CD8-positive, alpha-beta memory T cell (primary cell): ENCODE measurements around the gene RING1. TPM values are rescaled to one million over a fixed set of nuclear protein-coding genes. Genes with fewer than 3 reads are reported as not detected.
A peak's percentile ranks its signal among the peaks of the same experiment; 100 is the strongest.

ENCODE experiments used
- CTCF ChIA-PET: fragments of 350-600 bp; sonication (Branson Sonifier 250); formaldehyde crosslinking; loops from one replicate; lab custom pipeline; 2021; ENCODE audit warnings: antibody characterized with exemption; lab: Charles Lee
- POLR2A ChIA-PET: fragments of 350-600 bp; sonication (Branson Sonifier 250); formaldehyde crosslinking; loops from one replicate; lab custom pipeline; 2021; ENCODE audit warnings: antibody characterized with exemption; lab: Charles Lee
- DNase-seq, 5 donors: peaks; one replicate each; pipeline versions ENCODE4 v3.0.0 to v3.0.0-alpha.2; 2020 to 2022; ENCODE audit warnings: mixed read lengths in 1 of 5
- H3K27ac ChIP-seq: one replicate; pipeline ENCODE4 v1.7.0; 2013; ENCODE audit warnings: low read depth, mild to moderate bottlenecking, low read length, moderate library complexity
- H3K27me3 ChIP-seq: 2 replicates; pipeline ENCODE4 v1.7.0; 2013; ENCODE audit warnings: low read length, mild to moderate bottlenecking; ENCODE audit not compliant: insufficient read depth, poor library complexity, severe bottlenecking
- H3K36me3 ChIP-seq: 2 replicates; pipeline ENCODE4 v1.7.0; 2013; ENCODE audit warnings: mild to moderate bottlenecking, low read length, moderate library complexity; ENCODE audit not compliant: insufficient read depth
- H3K4me1 ChIP-seq: 2 replicates; pipeline ENCODE4 v1.7.0; 2013; ENCODE audit warnings: mild to moderate bottlenecking, low read length, moderate library complexity; ENCODE audit not compliant: insufficient read depth
- H3K4me3 ChIP-seq: 2 replicates; pipeline ENCODE4 v1.7.0; 2013; ENCODE audit warnings: mild to moderate bottlenecking, low read length
- H3K9me3 ChIP-seq: 2 replicates; pipeline ENCODE4 v1.7.0; 2013; ENCODE audit warnings: mild to moderate bottlenecking, low read length
- H3K27ac Mint-ChIP-seq, 8 donors: one replicate each; pipeline ENCODE4 v1.8.0; 2020 to 2021; ENCODE audit warnings: mixed read lengths in 8 of 8, mild to moderate bottlenecking in 6 of 8, inconsistent platforms in 3 of 8, moderate library complexity in 3 of 8
- H3K27me3 Mint-ChIP-seq, 2 donors: one replicate each; pipeline ENCODE4 v1.8.0; 2020 to 2021; ENCODE audit warnings: mixed read lengths in 2 of 2, mild to moderate bottlenecking in 1 of 2, moderate library complexity in 1 of 2
- H3K36me3 Mint-ChIP-seq, 3 donors: one replicate each; pipeline ENCODE4 v1.8.0; 2020 to 2021; ENCODE audit warnings: mixed read lengths in 3 of 3, inconsistent platforms in 1 of 3, mild to moderate bottlenecking in 1 of 3
- H3K4me1 Mint-ChIP-seq, 3 donors: one replicate each; pipeline ENCODE4 v1.8.0; 2020 to 2021; ENCODE audit warnings: mixed read lengths in 3 of 3, inconsistent platforms in 1 of 3, mild to moderate bottlenecking in 1 of 3
- H3K4me3 Mint-ChIP-seq, 7 donors: one replicate each; pipeline ENCODE4 v1.8.0; 2020 to 2021; ENCODE audit warnings: mixed read lengths in 7 of 7, mild to moderate bottlenecking in 6 of 7, moderate library complexity in 4 of 7, inconsistent platforms in 2 of 7
- H3K9me3 Mint-ChIP-seq, 5 donors: one replicate each; pipeline ENCODE4 v1.8.0; 2020 to 2022; ENCODE audit warnings: mixed read lengths in 5 of 5, mild to moderate bottlenecking in 3 of 5, moderate library complexity in 2 of 5, inconsistent platforms in 1 of 5
- polyA plus RNA-seq: library from polyadenylated mRNA; unstranded; fragments of 300-500 nt; fragmentation: Illumina TruSeq; gene quantifications from one replicate; pipeline ENCODE4 v1.2.3, GENCODE V29; 2021
- total RNA-seq, 2 experiments: library from RNA; stranded (reverse); gene quantifications; one replicate each; pipeline ENCODE4 v1.2.3, GENCODE V29; 2021

Gene RING1
- total RNA-seq (10 to 100 TPM; 43.1 to 47.0 TPM), polyA plus RNA-seq (10.1 TPM)

GRCh38 chr6:33208091-33208967, at the start of gene RING1:
RING1 (plus strand) TSS chr6:33208500; CDS start chr6:33208823, 323 bp downstream.
- Mint-ChIP-seq H3K4me1 (peaks cover 46 to 57% (median 49%) of the 10 kb centered on the region in 3 donors), H3K27ac (peak within 1 kb of the TSS; percentile 85 to 99 (median 97)), H3K4me3 (peak within 1 kb of the TSS; percentile 81 to 95 (median 90)), H3K27me3 (peaks cover 4 to 9% of the 10 kb centered on the region in 2 donors), H3K9me3 (no peaks in the 10 kb centered on the region), H3K36me3 (peaks cover 8 to 51% (median 9%) of the 10 kb centered on the region in 3 donors)
- DNase-seq: peak; percentile 86 to 92 (median 87)
- peak within 1 kb of the TSS; percentile 95 for H3K27ac ChIP-seq
- no peaks in the 10 kb centered on the region for H3K27me3 ChIP-seq
- no peaks in the 10 kb centered on the region for H3K9me3 ChIP-seq
- CTCF ChIA-PET: interaction anchor here (0.9 to 2.2 kb wide), 6 partner anchors 10 to 224 kb away, joined by 3 to 11 read pairs (median 4); no protein-coding TSS in a partner anchor
- peaks cover 48% of the 10 kb centered on the region for H3K4me1 ChIP-seq
- H3K4me3 ChIP-seq: peak within 1 kb of the TSS; percentile 77
- peaks cover 17% of the 10 kb centered on the region for H3K36me3 ChIP-seq
- POLR2A ChIA-PET: interaction anchor here (0.6 to 1.9 kb wide), 10 partner anchors 9 to 240 kb away, joined by 3 to 12 read pairs (median 4); partner anchors contain the start of genes B3GALT4 and BRD2

- no peaks in the 10 kb centered on the region for H3K36me3 Mint-ChIP-seq
- CTCF ChIA-PET: interaction anchor here (1.1 to 9.7 kb wide), 6 partner anchors 10 to 188 kb away, joined by 3 to 101 read pairs (median 4); no protein-coding TSS in a partner anchor
- H3K4me1 Mint-ChIP-seq: peaks cover 8 to 11% (median 11%) of the 10 kb centered on the region in 3 donors
- no peak overlapping the region for H3K27ac Mint-ChIP-seq
- H3K9me3 Mint-ChIP-seq: no peaks in the 10 kb centered on the region
- Histone ChIP-seq H3K36me3 (no peaks in the 10 kb centered on the region), H3K4me3 (no peak overlapping the region), H3K27me3 (peaks cover 3% of the 10 kb centered on the region), H3K4me1 (peaks cover 11% of the 10 kb centered on the region), H3K27ac (no peak overlapping the region), H3K9me3 (no peaks in the 10 kb centered on the region)
- POLR2A ChIA-PET: no interaction called here
- H3K4me3 Mint-ChIP-seq: no peak overlapping the region
- peaks cover 3 to 16% of the 10 kb centered on the region in 2 donors for H3K27me3 Mint-ChIP-seq
- DNase-seq: no peak
These were observed 48.2 kb upstream of the RING1 start for GRCh38 chr6:33160096-33160495.

DNA sequence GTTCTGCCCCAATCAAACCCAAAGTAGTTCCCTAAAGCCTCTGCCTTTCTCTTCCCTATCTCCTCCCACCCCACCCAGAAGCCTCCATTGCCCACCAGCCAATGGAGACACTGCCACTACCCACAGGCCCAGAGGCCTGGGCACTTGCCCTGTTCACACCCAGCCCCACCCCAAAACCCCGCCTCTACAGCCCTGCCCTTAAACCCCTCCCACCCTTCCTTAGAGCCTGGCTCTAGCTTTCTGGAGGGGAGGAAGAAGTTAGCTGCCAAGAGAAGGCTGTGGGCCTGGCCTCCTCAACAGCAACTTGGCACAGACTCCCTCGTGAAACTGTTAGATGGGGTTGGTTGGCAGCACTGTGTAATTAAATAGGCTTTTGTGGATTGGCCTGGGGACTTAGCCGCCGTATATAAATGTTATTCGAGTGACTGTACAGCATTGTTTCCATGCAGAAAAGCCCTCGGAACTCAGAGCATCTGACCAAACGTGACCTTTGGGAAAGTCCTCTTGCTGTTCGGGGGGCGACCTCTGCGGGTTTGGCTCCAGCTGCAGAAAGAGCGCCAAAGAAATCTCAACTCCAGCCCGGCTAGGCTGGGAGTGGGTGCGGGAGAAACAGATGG, 47.5 kb upstream of the RING1 start:
- no peaks in the 10 kb centered on the region for H3K9me3 Mint-ChIP-seq
- H3K27me3 Mint-ChIP-seq: peaks cover 3 to 18% of the 10 kb centered on the region in 2 donors
- ChIA-PET POLR2A (interaction anchor here (2.3 kb wide), 1 partner anchor 88 kb away, joined by 13 read pairs; no protein-coding TSS in a partner anchor), CTCF (interaction anchor here (1.1 to 9.7 kb wide), 7 partner anchors 11 to 187 kb away, joined by 3 to 101 read pairs (median 6); no protein-coding TSS in a partner anchor)
- H3K4me3 Mint-ChIP-seq: peak overlapping the region in 1 of 7 donors; percentile 79
- no peak for DNase-seq
- Histone ChIP-seq H3K27me3 (peaks cover 3% of the 10 kb centered on the region), H3K36me3 (no peaks in the 10 kb centered on the region), H3K4me3 (no peak overlapping the region), H3K27ac (no peak overlapping the region), H3K9me3 (no peaks in the 10 kb centered on the region), H3K4me1 (peaks cover 11% of the 10 kb centered on the region)
- peak overlapping the region in 2 of 8 donors; percentile 69 to 82 for H3K27ac Mint-ChIP-seq
- H3K4me1 Mint-ChIP-seq: peaks cover 8 to 11% (median 11%) of the 10 kb centered on the region in 3 donors
- no peaks in the 10 kb centered on the region for H3K36me3 Mint-ChIP-seq

- peaks cover 8 to 11% (median 11%) of the 10 kb centered on the region in 3 donors for H3K4me1 Mint-ChIP-seq
- H3K4me1 ChIP-seq: peaks cover 11% of the 10 kb centered on the region
- H3K27me3 Mint-ChIP-seq: peaks cover 3 to 19% of the 10 kb centered on the region in 2 donors
- H3K4me3 Mint-ChIP-seq: peak overlapping the region; percentile 71 to 97 (median 83)
- peak; percentile 75 to 85 (median 77) for DNase-seq
- H3K9me3 ChIP-seq: no peaks in the 10 kb centered on the region
- ChIA-PET CTCF (interaction anchor here (0.9 to 9.7 kb wide), 9 partner anchors 12 to 274 kb away, joined by 3 to 101 read pairs (median 6); partner anchors contain the start of genes RXRB and SLC39A7), POLR2A (interaction anchor here (2.3 kb wide), 1 partner anchor 87 kb away, joined by 13 read pairs; no protein-coding TSS in a partner anchor)
- peak overlapping the region in 7 of 8 donors; percentile 17 to 90 (median 69) for H3K27ac Mint-ChIP-seq
- H3K36me3 Mint-ChIP-seq: no peaks in the 10 kb centered on the region
- H3K9me3 Mint-ChIP-seq: no peaks in the 10 kb centered on the region
- H3K36me3 ChIP-seq: no peaks in the 10 kb centered on the region
- peak overlapping the region; percentile 55 for H3K4me3 ChIP-seq
- H3K27ac ChIP-seq: no peak overlapping the region
- peaks cover 3% of the 10 kb centered on the region for H3K27me3 ChIP-seq
These were observed 46.7 kb upstream of the RING1 start for GRCh38 chr6:33161354-33162331.

DNA sequence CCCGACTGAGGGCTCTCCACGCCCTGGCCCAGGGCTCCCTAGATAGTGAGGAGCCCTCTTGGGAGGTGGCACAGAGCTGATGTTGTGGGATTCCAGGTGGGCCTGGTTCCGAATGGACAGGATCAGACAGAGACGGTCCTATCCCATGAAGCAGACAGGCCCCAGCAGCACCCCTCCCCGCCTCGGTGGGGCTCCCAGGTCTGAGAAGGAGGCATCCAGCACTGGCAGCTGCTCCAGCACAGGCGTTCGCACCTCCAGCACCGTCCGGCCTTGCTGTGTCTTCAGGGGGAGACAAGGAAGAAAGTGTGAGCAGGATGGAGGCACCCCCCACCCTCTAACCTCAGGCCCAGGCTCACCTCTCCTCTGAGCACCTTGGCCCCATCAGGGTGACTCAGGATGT, 44.8 kb upstream of the RING1 start:
- H3K27ac ChIP-seq: no peak overlapping the region
- H3K4me1 ChIP-seq: peaks cover 11% of the 10 kb centered on the region
- no peak for DNase-seq
- H3K4me3 ChIP-seq: no peak overlapping the region
- no peaks in the 10 kb centered on the region for H3K9me3 ChIP-seq
- Mint-ChIP-seq H3K9me3 (no peaks in the 10 kb centered on the region), H3K36me3 (no peaks in the 10 kb centered on the region), H3K27ac (peak overlapping the region in 1 of 8 donors; percentile 61), H3K27me3 (peaks cover 3 to 17% of the 10 kb centered on the region in 2 donors), H3K4me1 (peaks cover 8 to 11% (median 11%) of the 10 kb centered on the region in 3 donors), H3K4me3 (no peak overlapping the region)
- ChIA-PET POLR2A (interaction anchor here (0.8 kb wide), 1 partner anchor 32 kb away, joined by 3 read pairs; no protein-coding TSS in a partner anchor), CTCF (interaction anchor here (2.4 to 9.7 kb wide), 2 partner anchors 36 to 86 kb away, joined by 8 to 101 read pairs; partner anchors contain the start of genes RXRB and SLC39A7)
- no peaks in the 10 kb centered on the region for H3K36me3 ChIP-seq
- peaks cover 3% of the 10 kb centered on the region for H3K27me3 ChIP-seq

DNA sequence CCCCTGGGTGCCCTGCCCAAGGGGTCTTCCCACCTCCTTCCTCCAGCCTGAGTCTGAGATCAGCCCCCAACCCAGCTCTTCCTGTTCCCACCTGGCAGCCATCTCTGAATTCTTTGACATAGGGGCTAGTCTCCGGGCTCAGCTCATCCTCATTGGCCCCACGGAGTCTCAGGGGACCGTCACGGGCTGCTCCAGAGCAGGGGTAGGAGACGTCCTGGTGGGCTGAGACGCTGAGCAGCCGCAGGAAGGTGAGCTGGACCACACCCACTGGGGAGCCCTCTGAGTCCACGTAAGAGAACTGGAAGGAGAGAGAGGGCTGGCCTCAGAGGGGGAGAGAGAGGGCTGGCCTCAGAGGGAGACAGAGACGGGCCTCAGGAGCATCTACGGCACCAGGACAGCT, 44.1 kb upstream of the RING1 start:
- peaks cover 8 to 11% (median 11%) of the 10 kb centered on the region in 3 donors for H3K4me1 Mint-ChIP-seq
- POLR2A ChIA-PET: interaction anchor here (0.8 kb wide), 1 partner anchor 31 kb away, joined by 3 read pairs; no protein-coding TSS in a partner anchor
- H3K27me3 Mint-ChIP-seq: peaks cover 5 to 17% of the 10 kb centered on the region in 2 donors

More for the DNA sequence above, 44.1 kb upstream of the RING1 start:
- no peak for DNase-seq
- no peaks in the 10 kb centered on the region for H3K36me3 Mint-ChIP-seq
- Histone ChIP-seq H3K27ac (no peak overlapping the region), H3K4me1 (peaks cover 11% of the 10 kb centered on the region), H3K36me3 (no peaks in the 10 kb centered on the region), H3K4me3 (no peak overlapping the region), H3K9me3 (no peaks in the 10 kb centered on the region), H3K27me3 (peaks cover 3% of the 10 kb centered on the region)
- peak overlapping the region in 1 of 8 donors; percentile 43 for H3K27ac Mint-ChIP-seq
- H3K4me3 Mint-ChIP-seq: peak overlapping the region in 1 of 7 donors; percentile 27
- CTCF ChIA-PET: interaction anchor here (9.7 kb wide), 1 partner anchor 86 kb away, joined by 101 read pairs; no protein-coding TSS in a partner anchor
- no peaks in the 10 kb centered on the region for H3K9me3 Mint-ChIP-seq
